GM18511 (cell line): ENCODE measurements around the gene MLST8.

ENCODE experiments used
- ATAC-seq: cut with Tn5 transposase; IDR thresholded peaks from one replicate; pipeline ENCODE4 v1.9.1; 2021; ENCODE audit warnings: mild to moderate bottlenecking, moderate library complexity; ENCODE audit not compliant: unreplicated experiment

MLST8 gene

DNA sequence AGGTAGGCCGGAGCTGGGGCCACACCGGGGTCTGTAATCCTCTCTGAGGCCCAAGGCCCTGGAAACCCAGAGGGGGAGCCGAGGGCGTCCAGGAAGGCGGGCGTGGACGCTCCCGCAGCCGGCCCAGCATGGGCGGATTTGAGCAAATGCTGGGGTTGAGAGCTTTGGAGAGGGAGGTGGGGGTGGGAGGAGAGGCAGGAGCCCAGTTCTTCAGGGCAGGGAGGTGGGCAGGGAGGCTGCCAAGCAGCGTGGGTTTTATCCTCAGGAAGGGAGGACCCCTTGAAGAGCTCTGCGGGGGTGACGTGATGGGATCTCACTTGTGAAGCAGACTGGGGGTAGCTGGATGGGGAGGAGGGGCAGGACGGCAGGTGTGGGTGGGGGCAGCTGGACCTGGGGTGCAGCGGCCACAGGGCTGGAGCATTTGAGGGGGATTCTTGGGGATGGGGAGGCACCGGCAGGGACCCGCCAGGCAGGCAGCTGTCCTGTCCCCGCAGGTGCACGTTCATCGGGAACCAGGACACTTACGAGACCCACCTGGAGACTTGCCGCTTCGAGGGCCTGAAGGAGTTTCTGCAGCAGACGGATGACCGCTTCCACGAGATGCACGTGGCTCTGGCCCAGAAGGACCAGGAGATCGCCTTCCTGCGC lies 32.4 kb upstream of the MLST8 start:
- no peak for ATAC-seq

DNA sequence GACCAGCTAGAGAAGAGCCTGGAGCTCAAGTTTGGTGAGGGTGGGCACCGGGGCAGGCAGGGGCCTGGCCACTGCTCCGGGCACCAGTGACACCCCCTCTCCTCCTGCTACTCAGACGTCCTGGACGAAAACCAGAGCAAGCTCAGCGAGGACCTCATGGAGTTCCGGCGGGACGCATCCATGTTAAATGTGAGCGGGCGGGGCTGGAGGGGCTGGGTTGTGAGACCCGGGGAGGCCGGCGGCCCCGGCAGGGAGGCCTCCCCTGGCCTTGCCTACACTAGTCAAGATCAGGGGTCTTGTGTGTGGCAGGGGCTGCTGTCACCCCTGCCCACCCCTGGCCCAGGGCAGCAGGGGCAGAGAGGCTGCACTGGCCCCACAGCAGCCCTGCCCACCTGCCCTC lies 31.9 kb upstream of the MLST8 start:
- no peak for ATAC-seq

DNA sequence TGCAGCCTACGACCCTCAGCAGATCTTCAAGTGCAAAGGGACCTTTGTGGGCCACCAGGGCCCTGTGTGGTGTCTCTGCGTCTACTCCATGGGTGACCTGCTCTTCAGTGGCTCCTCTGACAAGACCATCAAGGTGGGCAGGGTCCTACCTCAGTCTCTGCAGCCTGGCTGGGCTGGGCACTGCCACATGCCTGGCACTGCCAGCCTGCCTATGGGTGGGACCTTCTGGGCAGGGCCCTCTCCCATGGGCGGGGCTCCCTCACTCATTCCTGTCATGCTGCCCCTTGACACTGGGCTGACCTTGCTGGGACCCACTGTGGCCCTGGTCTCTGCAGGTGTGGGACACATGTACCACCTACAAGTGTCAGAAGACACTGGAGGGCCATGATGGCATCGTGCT lies 31.3 kb upstream of the MLST8 start:
- no peak for ATAC-seq

DNA sequence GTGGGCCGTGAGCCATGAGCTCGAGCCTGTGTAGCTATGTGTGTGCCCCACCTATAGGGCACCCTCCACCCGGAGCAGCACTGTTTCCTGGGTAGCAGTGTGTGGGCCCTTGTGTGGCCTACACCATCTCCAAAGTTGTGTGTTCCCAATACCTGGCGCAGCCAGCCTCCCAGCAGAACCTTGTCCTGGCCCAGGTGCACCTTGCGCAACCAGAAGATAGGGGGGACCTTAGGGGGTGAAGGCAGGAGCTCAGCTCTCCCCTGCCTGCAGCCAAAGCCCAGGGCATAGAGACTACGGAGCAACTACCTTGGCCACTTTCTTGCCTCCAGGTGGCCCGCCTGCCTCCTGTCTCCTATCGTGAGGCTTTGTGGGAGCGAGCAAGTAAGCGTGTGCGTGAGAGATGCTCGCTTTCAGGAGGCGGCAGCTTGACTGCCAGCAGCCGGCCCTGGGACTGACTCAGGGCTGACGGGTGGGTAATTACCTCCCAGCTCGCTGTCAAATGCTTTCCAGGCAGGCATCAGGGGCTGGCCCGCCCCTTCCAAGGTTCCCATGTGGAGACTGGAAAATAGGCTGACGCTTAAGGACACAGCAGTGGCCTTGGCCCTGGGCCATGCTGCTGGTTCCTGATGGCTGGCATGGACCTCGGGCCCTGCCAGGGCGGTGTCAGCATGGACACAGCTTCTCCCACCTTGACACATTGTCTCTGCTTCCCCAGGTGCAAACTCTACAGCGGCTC lies 30.7 kb upstream of the MLST8 start:
- no peak for ATAC-seq

DNA sequence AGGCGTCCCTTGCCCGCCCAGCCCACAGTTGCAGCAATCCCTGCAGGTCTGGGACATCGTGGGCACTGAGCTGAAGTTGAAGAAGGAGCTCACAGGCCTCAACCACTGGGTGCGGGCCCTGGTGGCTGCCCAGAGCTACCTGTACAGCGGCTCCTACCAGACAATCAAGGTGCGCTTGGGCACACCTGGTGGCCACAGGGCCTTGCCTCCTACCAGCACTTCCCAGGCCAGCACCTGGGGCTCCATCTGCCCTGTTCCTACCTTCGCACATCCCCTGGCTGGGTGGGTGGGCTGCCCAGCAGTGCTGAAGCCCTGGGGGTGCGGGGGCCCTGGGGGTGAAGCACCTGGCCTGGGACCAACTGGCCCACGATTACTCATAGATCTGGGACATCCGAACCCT lies 29.8 kb upstream of the MLST8 start:
- ATAC-seq, result no peak

DNA sequence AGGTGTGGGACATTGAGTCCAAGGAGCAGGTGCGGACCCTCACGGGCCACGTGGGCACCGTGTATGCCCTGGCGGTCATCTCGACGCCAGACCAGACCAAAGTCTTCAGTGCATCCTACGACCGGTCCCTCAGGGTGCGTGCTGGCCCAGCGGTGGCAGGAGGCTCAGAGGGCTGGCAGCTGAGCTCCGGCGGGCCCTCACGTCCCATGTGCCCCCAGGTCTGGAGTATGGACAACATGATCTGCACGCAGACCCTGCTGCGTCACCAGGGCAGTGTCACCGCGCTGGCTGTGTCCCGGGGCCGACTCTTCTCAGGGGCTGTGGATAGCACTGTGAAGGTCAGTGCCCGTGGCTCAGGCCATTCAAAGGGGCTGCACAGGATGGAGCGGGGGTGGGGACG lies 29.2 kb upstream of the MLST8 start:
- ATAC-seq, result no peak

DNA sequence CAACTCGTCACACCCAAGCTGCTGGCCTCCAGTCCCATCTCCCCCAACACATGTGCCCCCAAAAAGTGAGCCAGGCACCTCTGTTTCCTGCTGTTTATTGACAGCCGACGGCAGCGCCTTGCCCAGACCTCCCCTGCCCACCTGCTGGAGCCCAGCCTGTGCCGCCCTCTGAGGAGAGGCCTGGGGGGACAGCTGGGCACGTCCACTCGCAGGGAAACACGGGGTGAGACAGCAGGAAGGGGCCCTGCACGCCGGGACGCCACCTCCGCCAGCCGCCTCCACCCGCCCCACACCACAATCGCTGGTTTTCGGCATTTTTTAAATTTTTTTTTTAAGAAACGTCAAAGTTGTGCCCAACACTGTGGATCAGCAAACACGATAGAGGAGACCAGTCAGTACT lies 28.2 kb upstream of the MLST8 start:
- ATAC-seq, result no peak

DNA sequence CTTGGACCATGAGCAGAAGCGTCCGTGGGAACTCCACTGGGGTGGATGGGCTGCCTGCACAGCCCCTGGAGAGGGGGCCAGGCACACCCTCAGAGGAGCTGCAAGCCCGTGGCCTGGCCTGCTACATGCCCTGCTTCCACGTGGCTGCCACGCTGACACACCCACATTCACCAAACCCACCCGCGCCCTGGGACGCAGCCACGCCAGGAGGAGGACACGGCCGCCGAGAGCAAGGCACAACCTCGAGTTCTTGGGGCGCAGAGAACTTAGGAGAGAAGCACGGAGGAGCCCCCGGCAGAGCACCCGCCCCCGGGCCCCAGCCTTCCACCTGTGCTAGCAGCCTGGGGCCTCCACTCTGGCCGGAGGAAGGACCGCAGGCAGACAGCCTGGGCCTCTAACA lies 27.7 kb upstream of the MLST8 start:
- no peak for ATAC-seq

DNA sequence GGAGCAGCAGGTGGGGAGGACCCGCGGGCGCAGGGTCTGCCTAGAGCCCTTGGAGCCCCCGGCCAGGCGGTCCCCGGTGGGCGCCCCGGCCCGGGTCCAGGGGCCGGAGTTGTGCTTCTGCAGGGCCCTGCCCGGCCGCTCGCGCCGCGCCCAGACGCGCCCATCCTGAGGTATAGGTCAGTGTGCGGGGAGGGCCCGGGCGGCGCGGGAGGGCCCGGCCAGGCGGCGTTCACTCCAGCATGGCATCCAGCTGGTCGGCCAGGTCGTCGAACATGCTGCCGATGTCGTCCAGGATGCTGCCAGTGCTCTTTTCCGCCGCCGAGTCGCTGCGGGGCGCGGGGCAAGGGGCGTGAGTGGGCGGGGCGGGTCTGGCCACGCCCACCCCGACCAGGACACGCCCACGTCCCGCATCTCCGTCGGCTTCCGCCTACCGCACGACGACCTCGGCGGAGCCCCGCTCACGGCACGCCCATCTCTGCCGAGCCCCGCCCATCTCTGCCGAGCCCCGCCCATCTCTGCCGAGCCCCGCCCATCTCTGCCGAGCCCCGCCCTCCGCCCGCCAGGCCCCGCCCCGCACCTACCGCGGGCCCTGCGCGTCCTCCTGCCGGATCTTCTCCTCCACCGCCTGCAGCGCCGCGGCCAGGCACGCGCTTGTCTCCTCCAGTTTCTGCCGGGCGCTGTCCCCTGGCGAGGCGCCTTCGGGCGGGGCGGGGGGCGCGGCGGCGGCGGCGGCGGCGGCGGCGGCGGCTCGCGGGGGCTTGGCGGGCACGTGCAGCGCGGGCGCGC lies 26.7 kb upstream of the MLST8 start:
- no peak for ATAC-seq

DNA sequence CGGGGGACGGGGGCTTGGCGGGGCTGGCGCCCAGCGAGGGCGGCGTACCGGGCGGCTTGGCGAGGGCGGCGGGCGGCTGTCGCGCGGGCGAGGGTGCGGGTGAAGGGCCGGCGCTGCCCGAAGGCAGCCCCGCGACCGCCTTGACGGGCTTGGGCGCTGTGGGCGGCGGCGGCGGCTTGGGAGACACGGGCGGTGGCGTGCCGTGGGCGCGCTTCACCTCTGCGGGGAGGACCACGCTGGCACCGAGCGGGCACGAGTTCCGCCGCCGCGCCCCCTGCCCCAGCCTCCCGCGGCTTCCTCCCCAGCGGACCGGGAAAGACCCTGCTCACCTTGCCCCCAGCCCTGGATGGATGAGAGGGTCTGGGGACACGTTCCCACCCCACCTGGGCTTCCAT lies 26.1 kb upstream of the MLST8 start:
- no peak for ATAC-seq

DNA sequence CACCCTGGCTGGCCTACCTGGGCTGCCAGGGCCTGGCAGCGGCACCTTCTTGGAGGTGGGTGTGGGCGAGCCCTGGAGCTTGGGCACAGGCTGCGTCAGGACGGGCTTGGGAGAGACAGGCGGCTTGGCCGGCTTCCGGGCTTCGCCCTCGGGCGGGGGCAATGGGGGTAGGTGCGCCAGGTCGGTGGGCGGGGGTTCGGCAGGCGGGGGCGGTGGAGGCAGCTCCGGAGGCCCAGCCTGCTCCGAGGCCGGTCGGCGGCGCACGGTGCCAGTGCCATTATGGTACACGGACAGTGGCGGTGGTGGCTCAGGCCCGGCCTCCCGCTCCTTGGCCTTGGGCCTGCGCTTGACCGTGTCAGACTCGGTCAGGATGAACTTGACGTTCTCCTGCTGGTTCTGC lies 25.7 kb upstream of the MLST8 start:
- no peak for ATAC-seq

DNA sequence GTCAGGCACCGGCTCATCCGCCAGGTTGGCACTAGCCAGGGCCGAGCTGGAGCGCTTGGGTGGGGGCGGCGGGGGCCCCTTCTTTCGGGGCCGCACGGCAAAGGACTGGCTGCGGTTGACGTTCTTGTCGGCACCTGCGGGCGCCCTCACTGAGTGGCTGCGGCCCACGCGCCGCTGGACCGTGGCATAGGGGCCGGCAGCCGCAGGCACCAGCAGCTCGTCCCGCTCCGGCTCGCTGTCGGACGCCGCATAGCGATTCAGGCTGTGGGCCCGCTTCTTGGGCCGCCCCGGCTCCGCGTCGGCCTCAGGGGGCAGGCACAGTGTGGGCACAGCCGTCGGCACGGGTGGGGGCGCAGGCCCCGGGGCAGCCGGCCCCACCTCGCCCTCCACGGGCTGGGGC lies 24.8 kb upstream of the MLST8 start:
- ATAC-seq, result no peak

DNA sequence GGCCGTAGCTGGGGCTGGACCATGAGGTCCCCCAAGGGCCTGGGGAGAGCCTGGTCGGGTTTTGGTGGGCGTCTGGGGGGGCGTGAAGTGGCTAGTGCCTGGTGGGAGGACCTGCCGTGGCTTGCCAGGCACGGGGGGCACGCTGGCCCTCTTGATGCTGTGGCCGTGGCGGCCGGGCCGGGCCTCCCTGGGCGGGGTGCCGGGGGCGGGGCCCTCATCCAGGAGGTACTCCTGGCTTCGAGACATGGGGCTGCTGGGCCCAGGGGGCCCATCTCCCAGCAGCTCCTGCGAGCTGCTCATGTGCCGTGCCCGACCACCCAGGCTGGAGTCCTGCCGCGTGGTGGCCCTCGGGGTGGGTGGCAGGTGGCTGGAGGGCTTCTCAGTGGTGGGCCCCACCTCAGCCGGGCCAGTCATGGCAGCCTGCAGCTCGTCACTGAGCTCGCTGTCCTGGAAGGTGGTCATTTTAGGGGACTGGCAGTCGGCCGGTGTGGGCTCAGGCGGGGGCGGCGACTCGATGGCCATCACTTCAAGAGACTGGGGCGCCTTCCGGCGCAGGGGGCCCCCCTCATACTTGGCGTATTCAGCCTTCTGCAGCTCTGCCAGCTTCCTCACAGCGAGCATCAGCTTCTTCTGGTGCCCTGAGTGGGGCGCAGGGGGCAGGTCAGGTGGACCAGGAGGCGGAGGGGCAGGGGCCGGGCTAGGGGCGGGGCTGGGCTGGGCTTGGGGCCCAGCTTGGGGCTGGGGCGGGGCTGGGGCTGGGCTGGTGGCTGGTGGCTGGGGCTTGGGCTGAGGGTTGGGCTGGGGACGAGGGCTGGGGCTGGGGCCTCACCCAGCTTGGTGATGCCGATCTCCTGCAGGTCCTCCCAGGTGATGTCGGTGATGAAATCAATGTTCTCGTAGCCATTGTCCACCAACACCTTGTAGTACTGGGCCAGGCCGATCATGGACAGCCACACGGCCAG lies 24.0 kb upstream of the MLST8 start:
- ATAC-seq, result no peak

DNA sequence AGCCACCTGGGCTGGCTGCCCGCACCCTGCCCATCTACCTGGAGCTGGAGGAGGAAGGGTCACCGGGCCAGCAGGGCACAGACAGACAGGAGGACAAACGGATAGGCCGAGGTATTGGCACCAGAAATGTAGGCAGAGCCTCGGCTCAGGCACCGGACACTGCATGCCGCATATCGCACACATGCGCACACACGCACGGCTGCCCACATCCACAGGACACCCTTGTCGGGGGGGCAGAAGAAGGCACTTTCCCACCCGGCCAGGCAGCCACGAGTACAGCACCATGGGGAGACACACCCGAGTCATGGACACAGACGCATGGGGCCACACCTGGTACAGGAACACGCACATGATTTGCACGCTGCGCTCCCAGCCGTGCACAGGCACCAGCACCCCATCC lies 23.3 kb upstream of the MLST8 start:
- no peak for ATAC-seq

DNA sequence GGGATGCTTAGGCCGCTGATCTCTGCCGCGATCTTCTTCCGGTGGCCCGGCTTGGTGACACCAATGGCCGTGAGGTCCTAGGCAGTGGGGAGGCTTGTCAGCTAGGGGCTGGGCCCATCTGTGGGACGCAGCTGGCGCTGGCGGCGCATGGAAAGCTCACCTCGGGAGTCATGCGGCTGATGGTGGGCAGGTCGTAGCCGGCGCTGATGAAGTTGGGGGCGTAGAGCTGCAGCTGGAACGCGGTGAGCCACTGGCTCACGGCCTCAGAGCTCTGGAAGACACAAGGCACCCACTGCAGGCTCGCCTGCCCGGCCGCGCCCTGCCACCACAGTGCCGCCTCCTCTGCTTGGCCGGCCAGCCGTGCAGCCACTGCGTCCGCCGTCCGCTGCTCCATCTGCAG lies 21.6 kb upstream of the MLST8 start:
- no peak for ATAC-seq

DNA sequence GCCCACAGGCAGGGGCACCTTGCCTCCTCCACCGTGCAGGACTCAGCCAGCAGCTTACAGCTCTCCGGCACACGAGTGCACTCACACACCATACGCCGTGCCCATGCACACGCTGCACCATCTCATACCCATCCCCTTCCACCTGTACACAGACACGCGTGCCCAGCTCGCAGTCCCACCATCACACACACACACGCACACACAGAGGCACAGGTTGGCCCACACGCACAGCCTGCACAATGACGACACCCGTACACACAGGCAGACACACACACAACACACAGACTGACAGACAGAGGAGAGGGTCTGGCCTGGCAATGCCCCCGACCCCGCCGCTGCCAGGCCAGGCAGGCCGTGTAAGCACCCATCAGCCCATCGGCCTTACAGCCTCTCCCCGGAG lies 20.9 kb upstream of the MLST8 start:
- no peak for ATAC-seq

DNA sequence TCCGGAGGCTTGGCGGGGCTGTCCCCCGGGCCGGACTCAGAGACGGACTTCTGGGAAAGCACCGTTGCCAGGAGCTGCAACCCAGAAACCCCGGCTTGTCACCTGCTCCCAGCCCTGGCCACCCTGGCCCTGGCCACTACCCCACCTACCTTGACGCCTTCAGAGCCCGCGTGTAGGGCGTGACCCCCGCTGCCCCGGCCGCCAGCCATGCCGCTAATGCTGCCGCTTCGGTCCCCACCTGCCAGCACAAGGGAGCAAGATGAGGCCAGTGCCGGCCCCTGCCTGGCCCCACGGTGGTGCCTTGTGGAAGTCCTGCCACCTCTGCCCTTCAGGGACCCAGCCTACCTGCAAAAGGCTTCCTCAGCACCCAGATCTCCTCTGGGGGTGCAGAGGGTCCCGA lies 20.3 kb upstream of the MLST8 start:
- ATAC-seq, result no peak

DNA sequence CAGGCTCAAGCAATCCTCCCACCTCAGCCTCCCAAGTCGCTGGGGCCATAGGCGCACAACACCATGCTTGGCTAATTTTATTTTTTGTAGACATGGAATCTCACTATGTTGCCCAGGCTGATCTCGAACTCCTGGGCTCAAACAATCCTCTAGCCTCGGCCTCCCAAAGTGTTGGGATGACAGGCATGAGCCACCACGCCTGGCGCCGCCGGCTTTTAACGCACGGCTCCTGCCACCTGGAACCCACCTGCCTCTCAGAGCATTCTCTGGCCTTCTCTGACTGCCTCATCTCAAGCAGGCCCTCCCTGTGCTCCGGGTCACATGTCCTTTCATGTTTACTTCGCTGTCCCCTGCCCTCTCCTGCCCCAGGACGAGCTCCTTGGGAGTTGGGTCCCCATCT lies 19.2 kb upstream of the MLST8 start:
- no peak for ATAC-seq

DNA sequence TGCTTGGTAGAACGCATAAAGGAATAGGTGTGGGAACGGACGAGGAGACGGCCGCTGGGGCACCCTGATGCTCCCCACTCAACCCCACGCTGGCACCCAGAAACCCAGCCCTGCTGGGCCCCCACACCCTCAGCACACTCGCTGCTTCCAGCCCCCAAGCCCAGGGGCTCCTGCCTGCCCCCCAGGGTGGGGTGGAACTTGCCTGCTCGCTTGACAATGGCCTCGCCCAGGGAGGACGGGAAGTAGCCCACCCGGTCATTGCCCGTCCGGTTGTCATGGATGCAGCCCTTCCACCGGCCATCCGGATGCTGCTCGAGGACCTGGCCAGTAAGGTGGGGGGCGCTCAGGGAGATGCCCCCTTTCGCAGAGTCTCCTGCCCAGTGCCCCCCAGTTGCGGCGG lies 18.7 kb upstream of the MLST8 start:
- no peak for ATAC-seq

DNA sequence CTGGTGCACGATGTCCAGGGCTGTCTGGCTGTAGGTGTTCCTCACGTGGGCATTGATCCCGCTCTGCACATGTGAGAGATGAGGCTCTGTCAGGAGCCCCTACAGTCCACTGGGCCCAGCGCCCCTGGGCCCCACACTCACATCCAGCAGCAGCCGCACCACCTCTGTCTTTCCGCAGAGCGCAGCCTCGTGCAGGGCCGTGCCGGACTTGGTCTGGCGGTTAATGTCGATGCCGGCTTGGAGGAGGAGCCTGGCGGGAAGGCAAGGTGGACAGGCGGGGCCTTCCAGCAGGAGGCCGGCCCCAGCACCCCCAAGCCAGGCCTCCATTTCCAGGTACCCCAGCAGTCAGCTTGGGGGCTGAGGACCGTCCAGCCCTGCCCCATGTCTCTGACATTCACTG lies 18.0 kb upstream of the MLST8 start:
- ATAC-seq, result no peak

DNA sequence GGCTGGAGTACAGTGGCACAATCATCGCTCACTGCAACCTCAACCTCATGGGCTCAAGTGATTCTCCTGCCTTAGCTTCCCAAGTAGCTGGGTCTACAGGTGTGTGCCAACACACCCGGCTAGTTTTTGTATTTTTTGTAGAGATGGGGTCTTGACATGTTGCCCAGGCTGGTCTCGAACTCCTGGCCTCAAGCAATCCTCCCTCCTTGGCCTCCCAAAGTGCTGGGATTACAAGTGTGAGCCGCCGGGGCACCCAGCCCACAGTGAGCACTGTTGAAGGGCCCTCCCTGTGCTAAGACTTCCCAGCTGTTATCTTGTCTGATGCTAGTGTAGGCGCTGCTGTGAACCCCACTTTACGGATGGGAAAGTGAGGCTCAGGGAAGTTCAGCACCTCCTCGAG lies 16.9 kb upstream of the MLST8 start:
- ATAC-seq, result no peak
